Fibroblast of the conjunctiva (primary cell): ENCODE results near the gene MACF1.
A peak's percentile ranks its signal among the peaks of the same experiment; 100 is the strongest.

ENCODE experiments used
- DNase-seq: peaks from one replicate; pipeline ENCODE4 v3.0.0-alpha.2; 2010; ENCODE audit warnings: low read depth

Gene MACF1

GRCh38 chr1:39268112-39268581 lies 63.7 kb downstream of the MACF1 start:
- peak; percentile 90 for DNase-seq

- no peak for DNase-seq
Measured at GRCh38 chr1:39268906-39269305, 64.4 kb downstream of the MACF1 start.

- no peak for DNase-seq
Measured at GRCh38 chr1:39269349-39269748, 64.9 kb downstream of the MACF1 start.

- peak; percentile 74 for DNase-seq
Measured at GRCh38 chr1:39269791-39270342, 65.4 kb downstream of the MACF1 start.

- DNase-seq, result no peak
Measured at GRCh38 chr1:39270368-39270767, 65.9 kb downstream of the MACF1 start.

- DNase-seq, result no peak
Measured at GRCh38 chr1:39272027-39272797, 67.7 kb downstream of the MACF1 start.

GRCh38 chr1:39272798-39273469 lies 68.4 kb downstream of the MACF1 start:
- no peak for DNase-seq

- DNase-seq, result no peak
Measured at GRCh38 chr1:39275836-39276507, 71.5 kb downstream of the MACF1 start.

GRCh38 chr1:39277879-39278278 lies 73.4 kb downstream of the MACF1 start:
- no peak for DNase-seq

- no peak for DNase-seq
Measured at GRCh38 chr1:39282537-39283216, 78.2 kb downstream of the MACF1 start.

GRCh38 chr1:39283858-39284257 lies 79.4 kb downstream of the MACF1 start:
- no peak for DNase-seq

GRCh38 chr1:39287541-39287940 lies 83.0 kb downstream of the MACF1 start:
- DNase-seq, result no peak

- no peak for DNase-seq
Measured at GRCh38 chr1:39288735-39289465, 84.4 kb downstream of the MACF1 start.

GRCh38 chr1:39292401-39292800 lies 87.9 kb downstream of the MACF1 start:
- no peak for DNase-seq

GRCh38 chr1:39293375-39294070 lies 89.0 kb downstream of the MACF1 start:
- no peak for DNase-seq

- DNase-seq, result no peak
Measured at GRCh38 chr1:39294531-39294930, 90.0 kb downstream of the MACF1 start.

- no peak for DNase-seq
Measured at GRCh38 chr1:39295901-39296300, 91.4 kb downstream of the MACF1 start.

GRCh38 chr1:39297551-39297950 lies 93.1 kb downstream of the MACF1 start:
- DNase-seq, result no peak

- peak; percentile 1 for DNase-seq
Measured at GRCh38 chr1:39301606-39302005, 97.1 kb downstream of the MACF1 start.

- DNase-seq, result no peak
Measured at GRCh38 chr1:39305555-39305954, 101.1 kb downstream of the MACF1 start.

GRCh38 chr1:39310015-39310414 lies 105.5 kb downstream of the MACF1 start:
- DNase-seq, result no peak
